Keratinocyte (primary cell): ENCODE data around the gene CCT8.

Source experiments
- EZH2 ChIP-seq: IDR thresholded peaks from one replicate; pipeline ENCODE4 v1.6.1; 2012; ENCODE audit warnings: inconsistent platforms, mild to moderate bottlenecking, low read length, moderate library complexity
- TF ChIP-seq, protein P1 (sequence below), 3 experiments: IDR thresholded peaks in 1 of 3; conservative IDR thresholded peaks in 1 of 3; optimal IDR thresholded peaks in 1 of 3; 2 replicates in 2 of 3; 3 replicates in 1 of 3; pipeline versions ENCODE3 to v1.5.1; 2011; ENCODE audit warnings: low read length in 3 of 3, mild to moderate bottlenecking in 3 of 3, moderate library complexity in 2 of 3, control low read depth in 1 of 3, inconsistent platforms in 1 of 3; ENCODE audit not compliant: insufficient read depth in 2 of 3; ENCODE audit errors: extremely low read depth in 1 of 3

DNA sequence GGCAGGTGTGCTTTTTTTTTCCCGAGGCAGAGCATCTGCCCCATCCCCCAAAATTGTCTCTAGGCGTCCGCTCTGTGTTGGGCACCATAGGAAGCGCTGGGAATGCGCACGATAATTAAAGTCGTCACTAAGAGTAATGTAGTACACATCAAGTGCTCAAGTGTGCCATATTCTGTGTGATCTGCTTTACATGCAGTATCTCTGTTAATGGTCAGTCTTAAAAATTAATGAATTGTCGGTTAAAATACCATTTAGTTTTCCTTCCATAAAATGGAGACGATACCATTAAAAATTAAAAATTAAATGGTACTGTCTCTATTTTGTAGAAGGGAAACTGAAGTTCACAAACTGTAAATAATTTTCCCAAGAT, 544 bp upstream of the CCT8 start:
- TF ChIP-seq, protein P1, sequence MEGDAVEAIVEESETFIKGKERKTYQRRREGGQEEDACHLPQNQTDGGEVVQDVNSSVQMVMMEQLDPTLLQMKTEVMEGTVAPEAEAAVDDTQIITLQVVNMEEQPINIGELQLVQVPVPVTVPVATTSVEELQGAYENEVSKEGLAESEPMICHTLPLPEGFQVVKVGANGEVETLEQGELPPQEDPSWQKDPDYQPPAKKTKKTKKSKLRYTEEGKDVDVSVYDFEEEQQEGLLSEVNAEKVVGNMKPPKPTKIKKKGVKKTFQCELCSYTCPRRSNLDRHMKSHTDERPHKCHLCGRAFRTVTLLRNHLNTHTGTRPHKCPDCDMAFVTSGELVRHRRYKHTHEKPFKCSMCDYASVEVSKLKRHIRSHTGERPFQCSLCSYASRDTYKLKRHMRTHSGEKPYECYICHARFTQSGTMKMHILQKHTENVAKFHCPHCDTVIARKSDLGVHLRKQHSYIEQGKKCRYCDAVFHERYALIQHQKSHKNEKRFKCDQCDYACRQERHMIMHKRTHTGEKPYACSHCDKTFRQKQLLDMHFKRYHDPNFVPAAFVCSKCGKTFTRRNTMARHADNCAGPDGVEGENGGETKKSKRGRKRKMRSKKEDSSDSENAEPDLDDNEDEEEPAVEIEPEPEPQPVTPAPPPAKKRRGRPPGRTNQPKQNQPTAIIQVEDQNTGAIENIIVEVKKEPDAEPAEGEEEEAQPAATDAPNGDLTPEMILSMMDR (optimal IDR thresholded peaks at IDR 0.05 in 1 of 3, IDR thresholded peaks at IDR 0.05 in 1 of 3, conservative IDR thresholded peaks at IDR 0.05 in 1 of 3; ENCODE audit: extremely low read depth in 1 of 3, insufficient read depth in 2 of 3, low read length in 3 of 3) = no peak
- TF ChIP-seq EZH2 = no peak
